ENCODE measurements around the gene CADM2. TPM values are rescaled to one million over a fixed set of nuclear protein-coding genes. Genes with fewer than 3 reads are reported as not detected.

Gene CADM2
- total and polyA plus RNA-seq, 8 donors: 0.28 to 4.6 (median 0.42) TPM

GRCh38 chr3:85376131-85376530, 417.3 kb downstream of the CADM2 start:
- DNase-seq (no peak), ATAC-seq (no peak), FAIRE-seq (no peak)
- intact Hi-C loops (cut with DNase I): no loop called here
- no peaks in the 10 kb centered on the region for H3K27me3 ChIP-seq
- no peak overlapping the region for H3K4me3 ChIP-seq
- no peak overlapping the region for H3K27ac ChIP-seq
- H3K9me3 ChIP-seq: no peaks in the 10 kb centered on the region
- no peaks in the 10 kb centered on the region for H3K36me3 ChIP-seq
- no peak for TF ChIP-seq CTCF (IDR thresholded peaks at IDR 0.05)
- no peaks in the 10 kb centered on the region for H3K4me1 ChIP-seq

GRCh38 chr3:85377115-85377514, 418.3 kb downstream of the CADM2 start:
- 27 to 31% methylated on average over 3 of the region's 3 CpGs for whole genome bisulfite sequencing, 2 donors
- intact Hi-C loops (cut with DNase I): no loop called here
- Histone ChIP-seq H3K4me1 (no peaks in the 10 kb centered on the region), H3K36me3 (no peaks in the 10 kb centered on the region), H3K4me3 (no peak overlapping the region), H3K27me3 (no peaks in the 10 kb centered on the region), H3K9me3 (no peaks in the 10 kb centered on the region), H3K27ac (no peak overlapping the region)
- DNase-seq: no peak
- no peak for TF ChIP-seq CTCF (IDR thresholded peaks at IDR 0.05)
- ATAC-seq: no peak
- FAIRE-seq: no peak

- intact Hi-C loops (cut with DNase I): no loop called here
- Histone ChIP-seq H3K36me3 (no peaks in the 10 kb centered on the region), H3K4me3 (no peak overlapping the region), H3K4me1 (no peaks in the 10 kb centered on the region), H3K27me3 (no peaks in the 10 kb centered on the region), H3K27ac (no peak overlapping the region), H3K9me3 (no peaks in the 10 kb centered on the region)
- WGBS, 2 donors: 85 to 90% methylated on average over 13 of the region's 13 CpGs
- no peak for TF ChIP-seq CTCF (IDR thresholded peaks at IDR 0.05)
- no peak for DNase-seq
- no peak for FAIRE-seq
- no peak for ATAC-seq
Measured at GRCh38 chr3:85384372-85384771, 425.6 kb downstream of the CADM2 start.

GRCh38 chr3:85387913-85388505, 429.2 kb downstream of the CADM2 start:
- no peak for FAIRE-seq
- no peak overlapping the region for H3K4me3 ChIP-seq
- WGBS, 2 donors: 72 to 77% methylated on average over 6 of the region's 6 CpGs
- DNase-seq: no peak
- no peaks in the 10 kb centered on the region for H3K27me3 ChIP-seq
- H3K27ac ChIP-seq: no peak overlapping the region
- intact Hi-C loops (cut with DNase I): no loop called here
- H3K4me1 ChIP-seq: no peaks in the 10 kb centered on the region
- no peak for TF ChIP-seq CTCF (IDR thresholded peaks at IDR 0.05)
- H3K9me3 ChIP-seq: no peaks in the 10 kb centered on the region
- H3K36me3 ChIP-seq: no peaks in the 10 kb centered on the region
- ATAC-seq: no peak

- Histone ChIP-seq H3K4me1 (no peaks in the 10 kb centered on the region), H3K27ac (no peak overlapping the region), H3K4me3 (no peak overlapping the region), H3K36me3 (no peaks in the 10 kb centered on the region), H3K9me3 (no peaks in the 10 kb centered on the region), H3K27me3 (no peaks in the 10 kb centered on the region)
- FAIRE-seq (no peak), DNase-seq (no peak), ATAC-seq (no peak)
- no peak for TF ChIP-seq CTCF (IDR thresholded peaks at IDR 0.05)
- intact Hi-C loops (cut with DNase I): no loop called here
- WGBS, 2 donors: 18 to 20% methylated on average over 1 of the region's 1 CpG
Measured at GRCh38 chr3:85394424-85394823, 435.6 kb downstream of the CADM2 start.

Measured in pancreas (tissue), 10 donors.